Superior temporal gyrus (tissue), 1 donor: Measurements from ENCODE around the gene PFKM.
A peak's percentile ranks its signal among the peaks of the same experiment; 100 is the strongest.

Source experiments
- DNase-seq: peaks from one replicate; pipeline ENCODE4 v3.0.0-alpha.2; 2016; ENCODE audit errors: extremely low spot score

Gene PFKM

GRCh38 chr12:48187916-48188695 is 68.9 kb downstream of the PFKM start:
- no peak for DNase-seq

- peak; percentile 94 for DNase-seq
Measured at GRCh38 chr12:48189331-48190125, 70.4 kb downstream of the PFKM start.

- no peak for DNase-seq
Measured at GRCh38 chr12:48191096-48191495, 71.9 kb downstream of the PFKM start.

- DNase-seq: no peak
Measured at GRCh38 chr12:48192861-48193260, 73.7 kb downstream of the PFKM start.

GRCh38 chr12:48193623-48194022 is 74.5 kb downstream of the PFKM start:
- no peak for DNase-seq

GRCh38 chr12:48194799-48195201 is 75.6 kb downstream of the PFKM start:
- no peak for DNase-seq
